Vagina (tissue), 2 donors: ENCODE measurements around the gene PALLD. TPM values are rescaled to one million over a fixed set of nuclear protein-coding genes. Genes with fewer than 3 reads are reported as not detected.

Experiments used
- DNase-seq, 2 donors: peaks; one replicate each; pipeline ENCODE4 v3.0.0-alpha.2; 2017; ENCODE audit errors: extremely low spot score in 2 of 2
- H3K27ac ChIP-seq: fragments of 200-600 bp; sonication (generic); one replicate; pipeline ENCODE4 v1.5.1; 2019
- H3K27me3 ChIP-seq: fragments of 200-600 bp; sonication (generic); one replicate; pipeline ENCODE4 v1.5.1; 2019
- H3K36me3 ChIP-seq, 2 donors: fragments of 200-600 bp; sonication (generic); one replicate each; pipeline ENCODE4 v1.5.1; 2017 to 2019
- H3K4me1 ChIP-seq: fragments of 200-600 bp; sonication (generic); one replicate; pipeline ENCODE4 v1.5.1; 2019
- H3K4me3 ChIP-seq, 2 donors: fragments of 200-600 bp; sonication (generic); 1 replicate in 1 of 2; 2 replicates in 1 of 2; pipeline ENCODE4 v1.5.1; 2016 to 2019
- H3K9me3 ChIP-seq: fragments of 200-600 bp; sonication (generic); one replicate; pipeline ENCODE4 v1.5.1; 2019
- CTCF ChIP-seq, 3 experiments: fragments of 450-650 bp in 2 of 3; fragments of 200-600 bp in 1 of 3; sonication (generic) in 1 of 3; IDR thresholded peaks; one replicate each; pipeline ENCODE4 v1.5.1; 2017 to 2019; ENCODE audit warnings: antibody characterized with exemption in 3 of 3, mild to moderate bottlenecking in 2 of 3, moderate library complexity in 2 of 3
- POLR2A ChIP-seq, 2 donors: fragments of 450-650 bp; IDR thresholded peaks; one replicate each; pipeline ENCODE4 v1.6.1; 2017; ENCODE audit warnings: antibody characterized with exemption in 2 of 2, mild to moderate bottlenecking in 2 of 2, moderate library complexity in 2 of 2
- POLR2AphosphoS5 ChIP-seq, 2 donors: sonication (generic); formaldehyde crosslinking; IDR thresholded peaks; one replicate each; pipeline ENCODE4 v1.9.0; 2017; ENCODE audit warnings: antibody characterized with exemption in 2 of 2, mild to moderate bottlenecking in 2 of 2, low read depth in 1 of 2; ENCODE audit not compliant: insufficient read depth in 1 of 2
- intact Hi-C: fragments of 100-400 bp; cut with DNase I; formaldehyde crosslinking; loops from one replicate; pipeline ENCODE4 v1.15.1; 2023
- total RNA-seq: library from RNA; depleted of rRNA; stranded (reverse); fragments of >200 nt; gene quantifications from one replicate; pipeline ENCODE4 v1.2.3, GENCODE V29; 2016

PALLD gene
- total RNA-seq, 1 donor from 2014 or later, result 229 TPM

- no peak overlapping the region for H3K4me3 ChIP-seq
- TF ChIP-seq POLR2A (IDR thresholded peaks at IDR 0.05), result no peak
- TF ChIP-seq CTCF (IDR thresholded peaks at IDR 0.05), result peak in 2 of 3 experiments; percentile 56 to 75
- TF ChIP-seq POLR2AphosphoS5 (IDR thresholded peaks at IDR 0.05; ENCODE audit: insufficient read depth in 1 of 2, low read depth in 1 of 2), result peak; percentile 24 to 40
- DNase-seq, result peak in 1 of 2 donors; percentile 93
- no peaks in the 10 kb centered on the region for H3K36me3 ChIP-seq
- peaks cover 30% of the 10 kb centered on the region for H3K4me1 ChIP-seq
- intact Hi-C loops, result loop anchor here (5.0 kb wide), 2 partner anchors 127 to 332 kb away; no protein-coding TSS in a partner anchor
- H3K27me3 ChIP-seq, result no peaks in the 10 kb centered on the region
- peak overlapping the region; percentile 8 for H3K27ac ChIP-seq
- H3K9me3 ChIP-seq, result no peaks in the 10 kb centered on the region
These were observed 88.6 kb downstream of the PALLD start for GRCh38 chr4:168585168-168586091.

GRCh38 chr4:168586926-168587325, 90.1 kb downstream of the PALLD start:
- TF ChIP-seq POLR2AphosphoS5 (IDR thresholded peaks at IDR 0.05; ENCODE audit: insufficient read depth in 1 of 2, low read depth in 1 of 2) (no peak), CTCF (IDR thresholded peaks at IDR 0.05) (no peak), POLR2A (IDR thresholded peaks at IDR 0.05) (no peak)
- intact Hi-C loops, result loop anchor here (5.0 kb wide), 2 partner anchors 125 to 330 kb away; no protein-coding TSS in a partner anchor

GRCh38 chr4:168587411-168588125, 90.7 kb downstream of the PALLD start:
- peaks cover 30% of the 10 kb centered on the region for H3K4me1 ChIP-seq
- peak in 1 of 2 donors; percentile 42 for TF ChIP-seq POLR2AphosphoS5 (IDR thresholded peaks at IDR 0.05; ENCODE audit: insufficient read depth in 1 of 2, low read depth in 1 of 2)
- TF ChIP-seq POLR2A (IDR thresholded peaks at IDR 0.05), result no peak
- DNase-seq, result no peak
- peak overlapping the region in 1 of 2 donors; percentile 17 for H3K4me3 ChIP-seq
- H3K27me3 ChIP-seq, result no peaks in the 10 kb centered on the region
- peak overlapping the region; percentile 76 for H3K27ac ChIP-seq
- H3K9me3 ChIP-seq, result no peaks in the 10 kb centered on the region
- no peaks in the 10 kb centered on the region for H3K36me3 ChIP-seq
- intact Hi-C loops, result loop anchor here (5.0 kb wide), 2 partner anchors 125 to 330 kb away; no protein-coding TSS in a partner anchor

More at GRCh38 chr4:168586926-168587325, 90.1 kb downstream of the PALLD start:
- H3K27ac ChIP-seq, result peak overlapping the region; percentile 76
- no peaks in the 10 kb centered on the region for H3K9me3 ChIP-seq
- H3K36me3 ChIP-seq, result no peaks in the 10 kb centered on the region
- H3K27me3 ChIP-seq, result no peaks in the 10 kb centered on the region
- peaks cover 30% of the 10 kb centered on the region for H3K4me1 ChIP-seq
- DNase-seq, result no peak
- no peak overlapping the region for H3K4me3 ChIP-seq

- intact Hi-C loops, result loop anchor here (5.0 kb wide), 2 partner anchors 123 to 328 kb away; no protein-coding TSS in a partner anchor
- no peak for DNase-seq
- no peak for TF ChIP-seq POLR2A (IDR thresholded peaks at IDR 0.05)
- peak in 1 of 2 donors; percentile 56 for TF ChIP-seq POLR2AphosphoS5 (IDR thresholded peaks at IDR 0.05; ENCODE audit: insufficient read depth in 1 of 2, low read depth in 1 of 2)
- Histone ChIP-seq H3K9me3 (no peaks in the 10 kb centered on the region), H3K4me1 (peaks cover 30% of the 10 kb centered on the region), H3K36me3 (no peaks in the 10 kb centered on the region), H3K4me3 (no peak overlapping the region), H3K27me3 (no peaks in the 10 kb centered on the region), H3K27ac (peak overlapping the region; percentile 76)
These were observed 92.2 kb downstream of the PALLD start for GRCh38 chr4:168588916-168589531.

- intact Hi-C loops, result no loop called here
- peaks cover 14% of the 10 kb centered on the region for H3K4me1 ChIP-seq
- TF ChIP-seq POLR2AphosphoS5 (IDR thresholded peaks at IDR 0.05; ENCODE audit: insufficient read depth in 1 of 2, low read depth in 1 of 2) (peak in 1 of 2 donors; percentile 49), POLR2A (IDR thresholded peaks at IDR 0.05) (no peak)
- H3K9me3 ChIP-seq, result no peaks in the 10 kb centered on the region
- H3K27ac ChIP-seq, result no peak overlapping the region
- no peak overlapping the region for H3K4me3 ChIP-seq
- DNase-seq, result no peak
- no peaks in the 10 kb centered on the region for H3K27me3 ChIP-seq
- H3K36me3 ChIP-seq, result no peaks in the 10 kb centered on the region
These were observed 95.8 kb downstream of the PALLD start for GRCh38 chr4:168592676-168593075.

- Histone ChIP-seq H3K36me3 (no peaks in the 10 kb centered on the region), H3K27ac (no peak overlapping the region), H3K27me3 (no peaks in the 10 kb centered on the region), H3K4me3 (no peak overlapping the region), H3K9me3 (no peaks in the 10 kb centered on the region), H3K4me1 (peaks cover 8% of the 10 kb centered on the region)
- DNase-seq, result no peak
- intact Hi-C loops, result no loop called here
- TF ChIP-seq POLR2AphosphoS5 (IDR thresholded peaks at IDR 0.05; ENCODE audit: insufficient read depth in 1 of 2, low read depth in 1 of 2), result no peak
- no peak for TF ChIP-seq POLR2A (IDR thresholded peaks at IDR 0.05)
- no peak for TF ChIP-seq CTCF (IDR thresholded peaks at IDR 0.05)
These were observed 96.5 kb downstream of the PALLD start for GRCh38 chr4:168593399-168593798.
